Mammary epithelial cell (primary cell): Measurements from ENCODE around the gene TARBP2.

ENCODE experiments used
- CTCF ChIP-seq, 2 donors: IDR thresholded peaks in 1 of 2; conservative IDR thresholded peaks in 1 of 2; 2 replicates each; pipeline ENCODE4 v1.5.1; 2011 to 2012; ENCODE audit warnings: inconsistent platforms in 2 of 2, low read length in 2 of 2, mild to moderate bottlenecking in 2 of 2, control low read depth in 1 of 2, low read depth in 1 of 2; ENCODE audit not compliant: insufficient read depth in 1 of 2; ENCODE audit errors: extremely low read depth in 1 of 2
- EZH2 ChIP-seq: IDR thresholded peaks from 2 replicates; pipeline ENCODE4 v1.6.1; 2012; ENCODE audit warnings: low read length, inconsistent platforms, borderline replicate concordance

GRCh38 chr12:53468282-53468681 lies 32.8 kb upstream of the TARBP2 start:
- TF ChIP-seq CTCF (conservative IDR thresholded peaks at IDR 0.05 in 1 of 2, IDR thresholded peaks at IDR 0.05 in 1 of 2; ENCODE audit: extremely low read depth in 1 of 2, insufficient read depth in 1 of 2, low read depth in 1 of 2, low read length in 2 of 2) (no peak), EZH2 (no peak)
